GM21515 (cell line): ENCODE measurements around the gene RFLNA.

ENCODE experiments used
- ATAC-seq: cut with Tn5 transposase; IDR thresholded peaks from one replicate; pipeline ENCODE4 v1.9.1; 2021; ENCODE audit not compliant: unreplicated experiment

The RFLNA gene, protein sequence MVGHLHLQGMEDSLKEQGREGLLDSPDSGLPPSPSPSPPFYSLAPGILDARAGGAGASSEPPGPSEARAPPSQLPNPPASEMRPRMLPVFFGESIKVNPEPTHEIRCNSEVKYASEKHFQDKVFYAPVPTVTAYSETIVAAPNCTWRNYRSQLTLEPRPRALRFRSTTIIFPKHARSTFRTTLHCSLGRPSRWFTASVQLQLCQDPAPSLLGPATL

GRCh38 chr12:124294780-124295341, at the start of gene RFLNA:
Gene RFLNA, plus strand, starts transcription at chr12:124295093. Its CDS starts 337 bp downstream, at chr12:124295430.
- no peak for ATAC-seq

- no peak for ATAC-seq
Measured at GRCh38 chr12:124247331-124247730, 47.6 kb upstream of the RFLNA start.

GRCh38 chr12:124248941-124249825, 45.7 kb upstream of the RFLNA start:
- no peak for ATAC-seq

DNA sequence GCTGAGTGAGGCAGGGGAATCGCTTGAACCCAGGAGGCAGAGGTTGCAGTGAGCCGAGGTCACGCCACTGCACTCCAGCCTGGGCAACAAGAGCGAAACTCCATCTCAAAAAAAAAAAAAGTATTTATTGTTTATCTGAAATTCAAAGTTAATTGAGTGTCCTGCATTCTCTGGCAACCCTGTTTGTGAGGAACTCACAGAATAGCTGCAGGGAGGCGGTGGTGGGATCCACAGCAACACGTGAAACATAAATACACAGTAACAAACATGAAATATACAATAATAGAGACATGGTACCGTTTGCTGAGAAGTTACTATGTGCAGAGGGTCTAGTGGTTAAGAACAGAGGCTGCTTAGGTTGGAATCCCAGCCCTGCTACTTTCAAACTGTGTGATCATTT, 43.7 kb upstream of the RFLNA start:
- no peak for ATAC-seq

- no peak for ATAC-seq
Measured at GRCh38 chr12:124252964-124253363, 41.9 kb upstream of the RFLNA start.

- no peak for ATAC-seq
Measured at GRCh38 chr12:124254126-124254525, 40.8 kb upstream of the RFLNA start.

- ATAC-seq, result no peak
Measured at GRCh38 chr12:124259154-124260066, 35.5 kb upstream of the RFLNA start.

DNA sequence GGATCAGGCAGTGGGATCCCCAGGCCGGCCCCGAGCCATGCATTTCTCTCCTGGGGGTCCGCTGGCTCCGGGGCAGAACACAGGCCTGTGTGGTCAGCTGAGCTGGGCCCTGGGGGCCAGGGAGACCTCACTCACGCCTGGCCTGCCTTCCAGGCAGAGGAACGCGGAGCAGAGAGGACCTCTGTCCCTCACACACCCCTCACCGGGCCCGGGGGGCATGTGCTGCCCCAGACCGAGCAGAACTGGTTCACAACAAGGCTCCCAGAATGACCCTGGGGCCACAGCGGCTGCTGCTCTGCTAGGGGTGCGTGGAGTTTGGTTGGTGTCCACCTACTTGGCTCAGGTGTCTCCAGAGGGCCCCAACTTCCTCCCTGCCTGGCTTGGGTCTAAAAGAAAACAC, 33.0 kb upstream of the RFLNA start:
- no peak for ATAC-seq

- no peak for ATAC-seq
Measured at GRCh38 chr12:124264089-124264795, 30.7 kb upstream of the RFLNA start.

DNA sequence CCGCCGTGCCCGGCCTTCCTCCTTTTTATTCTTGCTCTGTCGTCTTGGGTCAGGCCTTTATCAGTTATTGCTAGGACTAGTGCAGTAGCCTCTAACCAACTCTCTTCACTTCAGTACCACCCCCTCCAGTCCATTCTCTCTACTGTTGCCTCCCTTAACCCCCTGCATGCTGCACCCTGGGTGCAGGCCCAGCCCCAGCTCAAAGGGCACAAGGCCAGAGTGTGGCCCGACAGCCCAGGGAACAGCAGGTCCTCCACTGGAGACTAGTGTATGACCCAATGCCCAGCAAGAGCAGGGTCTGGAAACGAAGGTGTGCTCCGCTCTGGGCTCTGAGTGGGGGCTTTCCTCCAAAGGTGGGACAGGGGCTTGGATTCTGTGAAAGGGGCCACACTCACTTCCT, 30.0 kb upstream of the RFLNA start:
- no peak for ATAC-seq

GRCh38 chr12:124267205-124267778, 27.6 kb upstream of the RFLNA start:
- ATAC-seq, result no peak

DNA sequence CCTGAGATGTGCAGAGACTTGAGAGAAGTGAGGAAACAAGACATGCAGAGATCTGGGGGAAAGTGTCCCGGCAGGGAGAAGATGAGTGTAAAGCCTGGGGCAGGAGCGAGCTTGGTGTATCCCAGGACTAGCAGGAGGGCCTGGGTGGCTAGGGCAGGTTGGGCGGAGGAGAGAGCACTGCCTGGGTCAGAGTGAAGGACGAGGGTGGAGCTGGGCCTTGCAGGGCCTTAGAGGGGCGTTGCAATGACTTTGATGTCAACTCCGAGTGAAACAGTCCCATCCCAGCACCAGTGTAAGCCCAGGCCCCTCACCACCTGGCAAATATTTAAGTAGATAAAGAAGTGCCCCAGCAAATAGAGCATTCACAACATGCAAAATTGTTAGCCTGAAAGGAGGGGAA, 24.2 kb upstream of the RFLNA start:
- ATAC-seq, result no peak

DNA sequence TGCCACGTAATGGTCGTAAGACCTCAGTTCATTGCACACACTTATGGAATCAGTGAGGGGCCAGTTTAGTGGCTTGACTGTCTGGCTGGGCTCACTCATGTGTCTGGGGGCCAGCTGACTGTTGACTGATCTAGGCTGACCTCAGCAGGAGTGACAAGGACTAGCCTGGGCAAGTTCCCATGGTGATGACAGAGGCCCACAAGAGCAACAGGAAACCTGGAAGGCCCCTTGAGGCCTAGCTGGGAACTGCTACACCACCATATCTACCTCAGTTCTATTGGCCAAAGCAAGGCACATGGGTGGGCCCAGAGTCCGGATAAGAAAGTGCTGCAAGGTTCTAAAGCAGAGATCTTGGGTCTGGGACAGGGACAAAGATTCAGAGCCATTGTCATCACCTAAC, 21.3 kb upstream of the RFLNA start:
- no peak for ATAC-seq

DNA sequence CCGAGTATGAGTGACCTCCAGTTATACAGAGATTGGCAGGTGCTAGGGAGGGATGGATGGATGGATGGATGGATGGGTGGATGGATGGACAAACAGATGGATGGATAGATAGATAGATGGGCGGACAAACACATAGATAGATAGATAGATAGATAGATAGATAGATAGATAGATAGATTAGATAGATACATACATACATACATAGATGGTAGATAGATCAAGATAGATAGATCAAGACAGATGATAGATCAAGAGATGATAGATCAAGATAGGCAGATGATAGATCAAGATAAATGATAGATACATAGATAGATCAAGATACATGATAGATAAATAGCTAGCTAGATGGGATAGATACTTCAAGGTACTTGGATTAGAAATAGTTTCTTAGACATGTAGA, 18.6 kb upstream of the RFLNA start:
- no peak for ATAC-seq

DNA sequence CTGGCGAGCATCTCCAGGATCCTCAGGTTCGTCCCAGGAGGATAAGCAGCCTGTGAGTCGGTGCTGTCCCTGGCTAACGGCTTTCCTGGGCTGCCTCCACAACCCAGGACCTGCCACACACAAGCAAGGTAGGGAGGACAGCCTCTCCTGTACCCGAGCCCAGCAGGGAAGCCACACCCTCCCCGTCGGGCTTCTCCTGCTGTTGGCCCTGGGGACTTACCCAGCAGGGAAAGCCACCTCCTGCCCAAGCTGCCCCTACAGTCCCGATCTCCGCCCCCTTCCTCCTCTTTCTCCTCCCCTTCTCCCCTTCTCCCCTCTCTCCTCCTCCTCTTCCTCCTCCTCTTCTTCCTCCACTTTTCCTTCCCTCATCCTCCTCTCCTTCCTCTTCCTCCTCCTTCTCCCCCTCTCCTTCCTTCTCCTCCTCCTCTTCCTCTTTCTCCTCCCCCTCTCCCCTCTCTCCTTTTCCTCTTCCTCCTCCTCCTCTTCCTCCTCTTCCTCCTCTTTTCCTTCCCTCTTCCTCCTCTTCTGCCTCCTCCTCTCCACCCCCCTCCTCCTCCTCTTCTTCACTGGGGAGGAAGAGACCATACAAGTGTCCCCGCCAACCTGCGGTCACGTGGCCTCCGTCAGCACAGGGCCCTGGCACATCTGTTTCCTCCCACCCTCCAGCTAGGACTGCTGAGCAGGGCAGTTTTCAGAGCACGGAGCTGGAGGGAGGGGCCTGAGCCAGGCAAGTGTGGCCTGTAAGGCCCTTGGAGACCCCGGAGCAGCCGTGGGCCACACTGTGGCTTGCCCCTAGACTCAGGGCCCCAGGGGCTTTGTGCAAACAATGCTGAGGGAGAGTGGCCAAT, 17.3 kb upstream of the RFLNA start:
- no peak for ATAC-seq

DNA sequence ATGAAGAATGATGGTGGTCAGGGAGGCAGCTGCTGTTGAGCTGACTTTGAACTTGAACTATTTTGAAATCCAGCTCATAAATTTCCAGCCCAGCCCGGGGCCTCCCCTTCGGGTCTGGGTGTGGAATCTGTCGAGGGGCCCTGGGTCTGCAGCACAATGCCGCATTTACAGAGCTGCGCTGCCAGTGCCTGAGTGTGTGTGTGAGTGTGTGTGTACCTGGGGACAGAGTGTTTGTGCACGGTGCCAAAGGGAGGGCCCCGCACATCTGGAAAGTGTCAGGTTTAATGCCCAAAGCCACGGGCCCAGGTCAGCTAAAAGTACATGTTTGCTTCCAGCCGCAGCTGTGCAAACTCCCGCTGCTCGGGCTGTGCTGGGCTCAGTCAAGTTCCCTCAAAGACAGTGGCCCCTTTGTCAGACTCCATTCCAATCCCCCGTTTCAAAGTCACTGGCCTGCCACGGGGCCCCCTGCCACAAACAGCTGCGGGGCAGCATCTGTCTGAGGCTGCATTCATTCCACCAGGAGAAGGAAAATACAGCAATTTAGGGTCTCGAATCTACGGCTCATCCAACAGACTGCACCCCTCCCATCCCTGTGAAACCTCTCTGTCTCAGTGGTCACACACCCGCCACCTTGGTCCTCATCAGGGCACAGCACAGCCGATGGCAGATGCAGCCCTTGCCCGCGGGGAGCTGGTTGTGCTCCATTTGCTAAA, 16.3 kb upstream of the RFLNA start:
- ATAC-seq, result no peak

DNA sequence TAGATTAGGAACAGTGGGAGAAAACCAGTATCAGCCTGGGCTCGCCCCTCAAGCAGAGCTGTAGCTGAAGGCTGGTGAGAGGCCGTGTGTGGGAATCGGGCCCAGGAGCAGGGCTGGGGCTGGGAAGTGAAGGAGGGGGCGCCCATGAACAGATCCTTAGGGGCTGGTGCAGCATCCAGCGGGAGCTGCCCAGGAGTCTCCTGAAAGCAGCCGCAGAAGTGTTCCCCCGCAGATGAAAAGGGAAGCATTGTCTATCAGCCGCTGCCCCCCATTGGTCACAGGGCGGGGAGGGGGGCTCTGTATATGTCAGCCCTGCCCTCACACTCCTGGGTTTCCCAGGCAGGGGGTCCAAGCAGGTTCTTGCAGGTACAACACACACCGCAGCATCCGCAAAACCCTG, 15.6 kb upstream of the RFLNA start:
- ATAC-seq, result no peak

DNA sequence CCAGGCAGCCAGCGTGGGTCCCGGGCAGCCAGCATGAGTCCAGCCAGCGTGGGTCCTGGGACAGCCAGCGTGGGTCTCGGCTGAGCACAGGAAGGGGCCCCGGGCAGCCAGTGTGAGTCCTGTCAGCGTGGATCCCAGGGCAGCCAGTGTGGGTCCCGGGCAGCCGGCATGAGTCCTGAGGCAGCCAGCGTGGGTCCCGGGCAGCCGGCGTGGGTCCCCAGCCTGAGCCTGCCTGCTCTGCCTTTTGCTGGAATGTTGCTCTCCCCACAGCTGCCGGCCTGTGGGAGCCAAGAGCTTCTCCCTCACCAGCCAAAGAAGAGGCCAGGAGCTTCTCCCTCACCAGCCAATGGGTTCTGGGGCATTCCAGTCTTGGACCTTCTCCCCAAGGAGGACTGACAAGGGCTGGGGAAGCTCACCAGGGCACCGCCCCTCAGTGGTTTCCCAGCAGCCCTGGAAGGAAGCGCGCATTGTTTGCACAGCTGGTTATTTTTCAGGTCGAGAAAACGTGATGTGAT, 15.0 kb upstream of the RFLNA start:
- no peak for ATAC-seq
